Measurements from ENCODE around the gene CWC22.

- TF ChIP-seq CTCF (IDR thresholded peaks at IDR 0.05) (no peak), POLR2AphosphoS5 (IDR thresholded peaks at IDR 0.05) (no peak), EP300 (IDR thresholded peaks at IDR 0.05) (no peak), POLR2A (IDR thresholded peaks at IDR 0.05) (no peak)
These were observed 67.8 kb downstream of the CWC22 start for GRCh38 chr2:179939259-179939658.

Data from gastroesophageal sphincter (tissue), 3 donors.